Stimulated activated CD4-positive, alpha-beta T cell treated with anti-CD3 and anti-CD28 coated beads, TNF-alpha, amount 100 ng/mL, for 1 hour (primary cell): ENCODE data around the gene CDKL5.
"Not testable (repeated sequence)": the region's sequence is repeated elsewhere in the genome, so short reads cannot be mapped to it uniquely, and the experiment has no call there.

ENCODE experiments used
- DNase-seq, 3 donors: peaks; one replicate each; pipeline ENCODE4 v3.0.0-alpha.2; 2020; ENCODE audit warnings: low read depth in 3 of 3, low spot score in 1 of 3

The CDKL5 gene

DNA sequence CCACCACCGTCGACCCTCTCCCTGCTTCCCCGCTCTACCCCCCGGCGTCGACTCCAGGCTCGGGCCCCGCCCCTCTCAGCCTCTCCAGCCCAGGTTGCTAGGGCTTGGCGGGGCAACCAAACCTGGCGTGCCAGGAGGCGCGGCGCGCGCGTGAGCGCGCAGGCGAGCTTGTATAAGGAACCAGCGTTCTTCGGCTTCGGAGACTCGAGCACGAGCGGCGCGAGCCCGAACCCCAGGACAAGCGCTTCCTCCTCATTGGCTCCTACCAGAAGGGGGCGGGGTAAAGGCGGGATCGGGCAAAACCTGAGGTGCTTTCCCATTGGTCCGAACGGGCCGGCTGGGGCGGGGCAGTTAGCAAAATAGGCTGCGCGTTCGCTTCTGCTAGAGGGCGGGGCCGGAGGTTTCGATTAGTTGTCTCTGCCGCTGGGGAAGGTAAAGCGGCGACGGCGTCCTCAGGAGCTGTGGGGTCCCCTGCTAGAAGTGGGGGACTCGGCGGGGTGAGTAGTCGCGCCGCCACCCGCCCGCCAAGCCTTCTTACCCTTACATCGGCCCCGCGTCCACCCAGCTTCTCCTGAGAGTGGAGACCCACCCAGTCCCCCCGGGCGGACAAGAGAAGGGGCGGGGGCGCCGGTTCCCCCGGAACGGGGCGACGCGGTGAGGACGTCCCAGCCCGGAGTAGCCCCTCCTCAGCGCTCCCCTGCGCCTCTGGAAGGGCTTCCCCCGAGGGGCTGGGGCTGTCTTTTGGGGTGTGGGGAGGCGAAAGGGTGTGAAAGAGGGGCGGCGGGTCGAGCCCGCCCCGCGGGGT is at the start of gene CDKL5:
TSS of gene CDKL5 (plus strand) at position 410 of the 805 bp plus-strand sequence. CDS start 81,489 bp downstream, outside the sequence.
- DNase-seq = peak; percentile 81 to 92 (median 89)

DNA sequence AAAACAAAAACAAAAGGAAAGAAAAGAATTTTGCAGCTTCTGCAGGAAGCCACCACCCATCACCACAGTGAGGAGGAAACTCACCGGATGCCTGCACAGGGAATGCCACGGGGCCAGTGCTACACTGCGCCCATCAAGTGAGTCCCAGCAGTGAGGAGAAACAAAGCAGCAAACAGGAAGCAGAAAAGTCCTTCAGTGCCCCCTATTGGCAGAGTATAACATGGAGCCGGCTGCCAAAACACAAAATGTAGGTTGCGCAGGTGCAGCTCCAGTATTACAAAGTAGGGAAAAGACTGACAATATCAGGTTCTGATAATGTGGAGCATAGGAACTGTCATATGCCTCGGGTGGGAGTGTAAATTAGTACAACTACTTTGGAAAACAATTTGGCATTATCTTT is 47.6 kb upstream of the CDKL5 start:
- no peak for DNase-seq

DNA sequence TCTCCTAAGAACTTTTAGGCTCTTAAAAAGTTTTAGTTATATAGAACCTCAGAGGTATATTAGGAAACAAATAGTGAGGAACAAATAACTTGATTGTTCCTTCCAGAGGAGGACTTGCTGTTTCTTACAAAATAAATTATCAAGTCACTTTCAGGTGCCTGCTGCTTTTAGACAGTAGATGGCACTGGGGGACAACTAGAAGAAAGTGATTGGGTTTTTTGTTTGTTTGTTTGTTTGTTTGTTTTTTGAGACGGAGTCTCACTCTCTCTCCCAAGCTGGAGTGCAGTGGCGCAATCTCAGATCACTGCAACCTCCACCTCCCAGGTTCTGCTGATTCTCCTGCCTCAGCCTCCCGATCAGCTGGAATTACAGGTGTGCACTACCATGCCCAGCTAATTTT is 35.4 kb upstream of the CDKL5 start:
- DNase-seq = no peak

DNA sequence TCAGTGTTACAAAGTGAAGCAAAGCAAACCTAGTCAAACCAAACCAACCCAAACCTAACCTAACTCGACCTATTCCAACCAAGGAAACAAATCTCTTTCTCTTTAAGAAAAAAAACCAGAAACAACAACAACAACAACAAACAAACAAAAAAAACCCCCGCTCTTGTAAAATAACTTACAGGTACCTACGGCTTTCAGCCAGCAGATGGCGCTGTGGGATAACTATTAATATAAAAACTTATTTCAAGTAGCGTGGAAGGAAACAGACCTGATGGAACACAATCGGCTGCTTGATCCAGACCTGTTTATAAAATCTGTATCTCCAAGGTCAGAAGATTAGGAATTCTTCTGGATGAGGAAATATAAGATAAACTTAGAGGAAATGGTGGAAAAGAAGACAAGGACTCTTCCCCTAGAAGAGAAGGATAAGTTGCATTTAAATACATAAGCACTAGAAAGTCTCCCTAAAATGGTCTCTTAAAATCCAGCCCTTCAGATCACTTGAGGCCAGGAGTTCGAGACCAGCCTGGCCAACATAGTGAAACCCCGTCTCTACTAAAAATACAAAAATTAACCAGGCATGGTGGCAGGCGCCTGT is 34.4 kb upstream of the CDKL5 start:
- DNase-seq = peak; percentile 13 to 42 (median 36)

DNA sequence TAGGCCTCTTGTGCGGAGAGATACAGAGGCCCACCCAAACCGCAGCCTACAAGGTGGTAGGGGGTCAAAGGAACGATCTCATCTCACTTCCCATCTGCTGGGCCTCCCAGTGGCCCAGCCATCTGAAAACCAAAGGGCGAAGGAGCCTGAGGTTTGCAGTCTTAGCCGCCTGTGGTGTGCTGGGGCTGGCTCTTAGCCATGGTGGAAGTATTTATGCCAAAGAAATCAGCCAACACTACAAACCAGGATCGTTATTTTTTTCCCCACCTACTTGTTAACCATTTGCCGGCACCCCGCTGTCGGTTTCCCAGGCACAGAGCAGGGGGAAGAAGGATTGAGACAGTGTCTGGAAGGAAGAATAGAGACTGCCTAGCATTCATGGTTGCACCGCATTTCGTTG is 30.9 kb upstream of the CDKL5 start:
- DNase-seq = no peak

DNA sequence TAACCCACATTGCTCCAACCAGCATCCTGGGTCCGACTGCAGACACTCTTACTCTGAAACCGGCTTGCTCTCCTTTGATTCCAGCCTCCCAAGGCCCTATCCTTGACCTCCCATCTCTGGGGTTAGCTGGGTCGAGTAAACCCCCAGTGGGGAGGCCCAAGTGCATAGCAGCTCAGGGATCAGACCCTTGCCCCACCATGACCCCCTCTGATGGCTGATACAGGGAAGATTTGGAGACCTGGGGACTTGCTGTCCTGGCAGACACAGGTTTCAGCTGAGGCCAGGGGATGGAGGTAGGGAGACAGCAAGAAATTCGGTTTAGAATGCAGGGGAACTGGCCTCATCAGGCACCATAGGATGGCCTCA is 23.6 kb upstream of the CDKL5 start:
- DNase-seq = no peak

DNA sequence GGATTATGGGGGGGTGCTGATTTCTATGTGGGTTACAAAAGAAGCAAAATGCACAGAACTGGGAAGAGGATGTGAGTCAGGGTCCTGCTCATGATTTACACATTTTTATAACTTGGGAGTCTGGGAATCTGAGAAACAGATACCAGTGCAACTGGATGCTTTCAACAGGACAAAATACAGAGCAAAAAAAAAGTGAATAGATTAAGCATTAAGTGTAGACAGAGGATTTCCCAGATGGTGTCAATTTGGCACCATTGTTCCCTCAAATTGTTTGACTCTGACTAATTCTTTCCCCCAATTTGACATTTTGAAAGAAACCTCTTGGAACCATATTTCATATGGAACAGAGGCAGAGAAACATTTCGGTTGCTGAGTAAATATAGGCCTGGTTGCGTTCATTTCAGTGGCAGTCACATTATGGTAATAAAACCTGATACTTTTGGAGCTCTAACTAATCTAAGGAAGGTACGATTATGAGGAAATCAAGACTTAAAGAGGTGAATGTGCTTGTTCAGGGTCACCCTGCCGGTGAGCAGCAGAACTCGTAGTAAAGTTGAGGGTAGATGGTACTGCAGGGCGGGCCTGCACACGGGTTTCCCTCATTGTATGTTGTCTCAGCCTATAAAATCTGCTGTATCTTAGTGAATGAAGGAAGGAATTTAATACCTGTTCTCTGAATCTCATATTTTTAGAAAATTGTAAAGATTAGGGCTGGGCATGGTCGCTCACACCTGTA is 18.7 kb upstream of the CDKL5 start:
- no peak for DNase-seq

DNA sequence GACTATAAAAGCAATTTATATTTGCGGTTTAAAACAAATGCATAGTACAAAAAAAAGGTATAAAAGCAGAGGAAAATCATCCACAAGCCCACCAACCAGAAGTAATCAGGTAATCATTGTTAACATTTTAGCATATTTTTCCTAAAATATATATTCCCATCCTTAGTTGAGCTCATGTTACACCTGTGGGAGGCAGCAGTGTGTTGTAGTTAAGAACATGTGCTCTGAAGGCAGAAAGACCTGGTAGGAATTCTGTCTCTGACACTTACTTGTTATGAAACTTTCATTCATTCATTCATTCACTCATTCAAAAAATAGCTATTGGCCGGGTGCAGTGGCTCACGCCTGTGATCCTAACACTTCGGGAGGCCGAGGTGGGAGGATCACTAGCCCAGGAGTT is 15.4 kb upstream of the CDKL5 start:
- no peak for DNase-seq

DNA sequence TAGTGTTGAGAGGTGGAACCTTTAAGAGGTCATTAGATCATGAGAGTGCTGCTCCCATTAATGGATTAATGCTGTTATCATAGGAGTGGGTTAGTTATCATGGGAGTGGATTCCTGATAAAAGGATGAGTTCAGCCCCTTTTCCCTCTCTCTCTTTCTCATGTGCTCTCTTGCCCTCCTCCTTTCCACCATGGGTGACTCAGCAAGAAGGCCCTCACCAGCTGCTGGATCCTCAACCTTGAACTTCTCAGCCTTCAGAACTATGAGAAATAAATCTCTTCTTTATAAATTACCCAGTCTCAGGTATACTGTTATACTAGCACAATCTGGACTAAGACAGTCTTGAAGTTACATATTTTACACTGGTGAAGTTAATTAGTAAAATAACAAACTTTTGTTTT is 10.0 kb upstream of the CDKL5 start:
- DNase-seq = no peak

DNA sequence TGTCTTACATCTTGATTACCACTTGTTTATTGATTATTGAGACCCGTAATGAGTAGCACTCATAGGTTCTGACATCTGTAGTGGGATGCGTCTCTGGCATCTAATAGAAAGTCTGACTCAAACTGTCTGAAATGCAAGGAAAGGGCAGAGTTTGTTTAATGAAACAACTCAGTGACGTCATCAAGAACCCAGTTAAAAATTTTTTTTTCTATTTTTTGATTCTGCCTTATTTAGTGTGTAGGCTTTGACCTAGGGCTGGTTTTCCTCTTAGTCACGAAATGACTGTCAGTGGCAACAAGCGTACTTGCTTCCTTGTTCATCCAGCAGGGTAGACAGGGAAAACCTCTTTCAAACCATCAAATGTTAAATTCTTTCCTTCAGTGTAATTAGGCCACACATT is 3.1 kb upstream of the CDKL5 start:
- DNase-seq = no peak

DNA sequence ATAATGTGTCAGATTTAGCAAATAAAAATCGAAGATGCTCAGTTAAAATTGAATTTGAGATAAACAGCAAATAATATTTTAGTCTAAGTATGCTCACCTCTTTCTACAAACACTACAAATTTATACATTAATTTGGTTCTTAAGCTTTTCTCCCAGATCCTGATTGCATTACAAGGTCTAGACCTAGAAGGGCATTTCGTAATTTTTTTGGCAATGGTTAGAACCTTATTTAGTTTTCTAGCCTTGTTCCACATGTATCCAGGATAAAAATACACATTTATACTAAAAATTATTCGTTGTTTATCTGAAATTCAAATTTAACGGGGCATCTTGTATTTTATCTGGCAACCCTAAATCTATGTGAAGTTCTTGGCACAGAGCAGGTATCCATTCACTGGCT is 2.5 kb upstream of the CDKL5 start:
- no peak for DNase-seq

DNA sequence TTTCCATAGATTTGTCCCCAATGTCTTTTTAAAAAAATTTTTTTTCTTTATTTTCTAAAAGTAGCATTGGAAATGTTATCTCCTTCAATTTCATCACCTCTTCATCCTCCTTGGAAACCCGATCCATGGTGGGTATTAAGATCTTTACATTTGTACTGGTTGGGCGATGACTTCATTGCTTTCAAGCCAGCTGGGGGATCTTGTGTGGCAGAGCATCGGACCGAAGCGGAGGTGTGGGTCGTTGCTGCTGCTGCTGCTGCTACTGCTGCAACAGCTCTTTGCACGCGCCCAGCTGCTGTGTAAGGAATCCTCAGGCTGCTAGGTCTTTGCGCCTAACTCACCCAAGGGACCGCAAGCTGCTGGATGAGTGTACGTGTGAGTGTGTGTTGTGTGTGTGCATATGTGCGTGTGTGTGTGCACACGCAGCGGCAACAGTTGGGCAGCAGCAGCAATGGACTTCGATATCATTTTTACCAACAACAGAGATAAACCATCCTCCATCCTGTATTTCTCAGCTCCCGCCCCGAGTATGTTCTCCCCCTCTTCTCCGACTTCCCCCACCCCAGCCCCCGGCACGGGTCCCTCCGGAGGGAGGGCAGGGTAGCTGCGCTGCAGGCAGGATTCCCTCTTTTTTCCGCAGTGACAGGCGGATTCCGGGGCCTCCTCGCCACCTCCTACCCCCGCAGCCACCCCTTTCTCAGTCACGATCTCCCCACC is 768 bp upstream of the CDKL5 start:
- DNase-seq = no peak

DNA sequence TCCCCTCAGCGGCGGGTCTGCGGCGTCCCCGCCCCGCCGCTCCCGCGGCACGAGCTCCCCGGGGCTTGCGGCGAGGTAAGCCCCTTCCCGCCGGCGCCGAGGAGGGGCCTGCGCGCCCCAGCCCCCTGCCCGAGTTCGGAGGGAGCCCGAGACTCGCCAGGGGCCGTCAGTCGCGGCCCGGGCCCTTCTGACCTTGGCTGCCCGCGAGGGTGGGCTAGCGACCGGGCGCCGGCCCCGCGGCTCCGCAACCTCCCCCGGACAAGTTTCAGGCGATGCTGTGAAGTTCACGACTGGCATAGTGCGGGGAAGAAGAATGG is 554 bp downstream of the CDKL5 start:
- no peak for DNase-seq

DNA sequence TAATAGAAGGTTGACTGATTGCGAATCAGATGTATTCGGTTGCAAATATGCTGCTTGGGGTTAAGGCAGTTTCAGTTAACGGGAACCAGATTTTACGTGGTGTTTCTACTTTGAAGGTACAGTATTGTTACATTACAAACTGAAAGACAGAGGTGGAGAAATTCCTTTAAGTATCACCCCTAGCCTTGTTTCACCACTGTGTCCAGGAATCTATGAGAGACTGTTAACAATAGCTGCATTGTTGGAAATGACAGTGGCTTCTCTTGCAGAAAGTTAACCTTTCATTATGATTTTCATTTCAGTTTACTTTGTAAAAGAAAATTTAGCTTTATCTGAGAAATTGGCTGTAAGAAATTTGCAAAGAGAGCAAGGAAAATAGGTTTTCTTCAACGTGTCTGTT is 2.6 kb downstream of the CDKL5 start:
- no peak for DNase-seq

DNA sequence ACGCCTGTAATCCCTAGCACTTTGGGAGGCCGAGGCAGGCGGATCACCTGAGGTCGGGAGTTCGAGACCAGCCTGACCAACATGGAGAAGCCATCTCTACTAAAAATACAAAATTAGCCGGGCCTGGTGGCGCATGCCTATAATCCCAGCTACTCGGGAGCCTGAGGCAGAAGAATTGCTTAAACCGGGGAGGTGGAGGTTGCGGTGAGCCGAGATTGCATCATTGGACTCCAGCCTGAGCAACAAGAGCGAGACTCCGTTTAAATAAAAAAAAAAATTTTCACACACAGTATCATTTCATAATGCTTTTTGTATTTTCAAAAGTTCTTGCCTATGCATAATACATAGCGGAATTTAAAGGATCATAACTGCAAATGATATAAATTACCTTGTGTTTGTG is 7.9 kb downstream of the CDKL5 start:
- not testable (repeated sequence) for DNase-seq

DNA sequence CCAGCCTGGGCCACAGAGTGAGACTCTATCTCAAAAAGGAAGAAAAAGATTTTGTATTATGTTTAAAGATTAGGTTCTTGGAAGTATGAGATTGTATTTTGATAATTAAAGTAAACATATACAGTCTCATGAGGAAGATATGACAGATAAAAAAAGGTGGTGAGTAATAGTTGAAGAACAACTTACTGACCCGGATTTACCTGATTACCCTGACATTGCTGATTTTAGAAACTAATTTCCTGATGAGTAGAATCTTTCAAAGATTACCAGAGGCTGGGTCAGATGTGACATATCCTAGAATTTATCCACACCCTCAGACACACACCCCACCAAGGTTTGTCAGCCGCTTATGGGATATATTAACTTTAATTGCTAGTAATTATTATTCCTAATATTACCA is 9.5 kb downstream of the CDKL5 start:
- DNase-seq = no peak

DNA sequence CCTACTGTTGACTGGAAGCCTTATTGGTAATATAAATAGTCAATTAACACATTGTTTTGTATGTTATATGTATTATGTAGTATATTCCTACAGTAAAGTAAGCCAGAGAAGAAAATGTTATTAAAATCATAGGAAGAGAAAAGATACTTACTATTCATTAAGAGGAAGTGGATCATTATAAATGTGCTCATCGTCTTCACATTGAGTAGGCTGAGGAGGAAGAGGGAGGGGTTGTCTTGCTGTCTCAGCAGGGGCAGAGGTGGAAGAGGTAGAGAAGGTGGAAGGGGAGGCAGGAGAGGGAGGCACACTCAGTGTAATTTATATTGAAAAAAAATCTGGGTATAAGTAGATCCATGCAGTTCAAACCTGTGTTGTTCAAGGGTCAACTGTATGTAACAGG is 10.6 kb downstream of the CDKL5 start:
- no peak for DNase-seq

DNA sequence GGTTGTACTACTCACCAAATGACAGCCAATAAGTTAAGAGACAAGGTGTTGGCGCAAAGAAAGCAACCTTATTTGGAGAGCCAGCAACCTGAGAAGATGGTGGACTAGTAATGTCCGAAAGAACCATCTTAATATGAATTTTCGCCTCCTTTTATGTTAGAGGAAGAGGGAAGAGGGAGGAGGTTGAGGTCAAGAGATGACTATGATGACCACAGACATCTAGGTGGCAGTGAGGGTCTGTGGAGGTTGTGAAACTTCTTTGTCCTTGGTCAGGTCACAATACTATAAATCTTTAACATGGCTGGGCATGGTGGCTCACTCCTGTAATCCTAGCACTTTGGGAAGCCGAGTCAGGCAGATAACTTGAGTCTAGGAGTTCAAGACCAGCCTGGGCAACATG is 15.4 kb downstream of the CDKL5 start:
- no peak for DNase-seq

DNA sequence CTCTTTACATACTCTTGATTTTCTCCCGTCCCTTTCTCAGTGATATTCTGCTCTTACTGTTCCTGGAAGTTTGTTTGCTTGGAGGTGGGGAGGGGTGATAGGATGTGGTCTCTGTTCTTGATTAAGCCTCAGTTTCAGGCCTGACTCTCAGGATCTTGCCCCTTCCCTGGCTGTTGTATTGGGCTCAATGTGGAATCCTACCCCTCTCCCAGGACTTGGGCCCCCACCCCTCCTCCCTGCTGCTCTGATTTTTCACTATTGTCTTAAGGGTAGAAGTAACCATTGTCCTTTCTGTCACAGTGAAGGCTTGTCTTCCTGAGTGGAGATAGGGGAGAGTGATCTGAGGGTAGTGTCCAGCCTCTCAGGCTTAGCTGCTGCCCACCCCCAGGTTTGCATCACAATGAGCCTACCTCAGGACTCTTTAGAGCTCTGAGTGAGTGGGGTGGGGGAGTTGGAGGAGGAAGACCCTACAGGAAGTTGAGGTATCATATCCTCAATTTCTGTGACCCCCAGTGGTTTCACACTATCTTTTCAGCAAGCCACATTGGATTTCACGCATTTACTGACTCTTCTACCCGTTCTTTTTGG is 16.5 kb downstream of the CDKL5 start:
- DNase-seq = no peak

DNA sequence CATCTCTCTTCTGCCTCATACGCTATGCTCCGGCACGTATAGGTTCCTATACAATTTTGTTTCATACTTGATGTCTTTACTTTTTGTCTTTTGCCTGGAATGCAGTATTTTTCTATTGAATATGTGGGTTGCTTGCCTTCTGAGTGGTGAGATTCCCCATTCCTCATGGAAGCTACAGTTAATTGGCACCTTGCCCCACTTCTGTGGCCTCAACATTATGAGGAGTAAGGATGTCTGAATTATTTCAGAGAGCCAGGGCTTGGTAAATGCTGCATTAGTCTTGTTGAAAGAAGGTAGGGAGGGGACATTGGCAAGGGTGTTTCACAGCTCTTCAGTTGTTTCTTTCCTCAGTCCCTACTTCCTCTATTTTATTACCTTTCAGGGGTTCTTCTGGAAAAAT is 23.0 kb downstream of the CDKL5 start:
- DNase-seq = no peak

DNA sequence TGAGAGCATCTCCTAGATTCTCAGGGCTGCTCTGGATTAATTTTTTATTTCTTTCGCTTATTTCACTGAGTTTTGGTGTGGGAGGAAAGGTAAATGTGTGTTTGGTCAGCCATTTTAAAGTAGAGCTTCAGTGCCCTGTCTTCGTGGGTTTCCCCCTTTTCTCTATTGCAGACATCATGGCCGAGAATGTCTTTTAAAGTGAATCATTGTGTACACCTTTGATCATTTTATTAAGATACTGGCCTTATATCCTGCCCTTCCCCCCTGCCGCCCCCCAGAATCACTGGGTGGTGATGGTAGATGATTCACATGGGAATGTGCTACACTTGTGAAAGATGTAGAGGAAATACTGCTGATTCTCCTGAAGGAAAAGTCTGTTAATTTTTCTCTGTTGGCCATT is 23.8 kb downstream of the CDKL5 start:
- DNase-seq = no peak

DNA sequence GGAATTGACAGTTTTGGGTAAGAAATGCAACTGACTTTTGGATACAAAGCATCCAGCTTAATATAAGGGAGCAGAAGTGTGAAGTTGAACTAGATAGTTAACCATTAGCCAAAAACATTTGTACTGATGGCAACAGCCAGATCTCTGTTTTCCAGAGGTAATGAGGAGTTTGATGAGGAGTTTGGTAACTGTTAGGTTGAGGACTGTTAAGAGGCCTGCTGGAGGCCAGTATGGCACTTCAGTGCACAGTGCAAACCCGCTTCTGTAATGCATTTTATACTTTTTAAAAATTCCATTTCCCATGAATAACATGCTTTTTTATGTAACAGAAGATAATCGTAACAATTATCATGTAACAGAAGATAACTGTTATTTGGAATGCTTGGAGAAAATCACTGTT is 30.0 kb downstream of the CDKL5 start:
- DNase-seq = no peak
